Effector memory CD4-positive, alpha-beta T cell (primary cell): ENCODE data around the gene EIF2D.

Source experiments
- DNase-seq, 3 donors: peaks; one replicate each; pipeline ENCODE4 v3.0.0-alpha.2; 2020
- H3K27ac ChIP-seq: 2 replicates; pipeline ENCODE4 v1.7.0; 2013; ENCODE audit warnings: mild to moderate bottlenecking, low read length, moderate library complexity; ENCODE audit not compliant: insufficient read depth, poor library complexity, severe bottlenecking
- H3K27me3 ChIP-seq: replicated peaks from 2 replicates; pipeline ENCODE4 v1.7.0; 2013; ENCODE audit warnings: mild to moderate bottlenecking, low read length; ENCODE audit not compliant: insufficient read depth, control insufficient read depth, poor library complexity, severe bottlenecking
- H3K36me3 ChIP-seq: 2 replicates; pipeline ENCODE4 v1.7.0; 2013; ENCODE audit warnings: mild to moderate bottlenecking, low read length, moderate library complexity; ENCODE audit not compliant: control insufficient read depth, insufficient read depth
- H3K4me1 ChIP-seq: 2 replicates; pipeline ENCODE4 v1.7.0; 2013; ENCODE audit warnings: low read length, mild to moderate bottlenecking; ENCODE audit not compliant: control insufficient read depth, insufficient read depth, poor library complexity, severe bottlenecking
- H3K4me3 ChIP-seq: 2 replicates; pipeline ENCODE4 v1.7.0; 2013; ENCODE audit warnings: low read length, low read depth, mild to moderate bottlenecking; ENCODE audit not compliant: insufficient read depth, poor library complexity, severe bottlenecking
- H3K9me3 ChIP-seq: 2 replicates; pipeline ENCODE4 v1.7.0; 2013; ENCODE audit warnings: mild to moderate bottlenecking, low read length, moderate library complexity; ENCODE audit not compliant: control insufficient read depth

The EIF2D gene

GRCh38 chr1:206551986-206552326 is 60.3 kb downstream of the EIF2D start:
- Histone ChIP-seq H3K4me3 (no peak overlapping the region), H3K27ac (peak overlapping the region; percentile 66), H3K27me3 (no peaks in the 10 kb centered on the region), H3K36me3 (no peaks in the 10 kb centered on the region), H3K4me1 (peaks cover 42% of the 10 kb centered on the region), H3K9me3 (no peaks in the 10 kb centered on the region)
- DNase-seq, result peak; percentile 68 to 80 (median 74)

GRCh38 chr1:206551296-206551985 is 60.8 kb downstream of the EIF2D start:
- Histone ChIP-seq H3K36me3 (no peaks in the 10 kb centered on the region), H3K9me3 (no peaks in the 10 kb centered on the region), H3K27ac (peak overlapping the region; percentile 66), H3K4me1 (peaks cover 37% of the 10 kb centered on the region), H3K27me3 (no peaks in the 10 kb centered on the region), H3K4me3 (no peak overlapping the region)
- no peak for DNase-seq

DNA sequence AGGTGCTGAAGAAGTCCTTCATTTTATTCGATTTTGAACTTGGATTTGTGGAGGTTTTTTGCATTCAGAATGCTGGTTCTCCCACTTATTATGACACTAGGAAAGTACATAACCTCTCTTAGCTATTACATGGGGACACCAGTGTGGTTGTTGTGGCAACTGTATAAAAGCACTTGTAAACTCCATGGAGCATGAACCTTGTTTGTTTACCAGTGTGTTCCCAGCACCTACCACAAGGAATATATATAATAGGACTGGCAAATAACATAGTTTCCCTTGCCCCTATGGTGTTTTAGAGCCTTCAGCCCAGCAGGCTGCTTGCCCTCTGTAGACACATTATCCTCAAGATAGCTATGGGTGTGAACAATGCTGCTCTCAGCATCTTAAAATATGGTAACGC is 61.8 kb downstream of the EIF2D start:
- H3K4me3 ChIP-seq, result no peak overlapping the region
- H3K27ac ChIP-seq, result no peak overlapping the region
- no peak for DNase-seq
- no peaks in the 10 kb centered on the region for H3K9me3 ChIP-seq
- H3K27me3 ChIP-seq, result no peaks in the 10 kb centered on the region
- peaks cover 27% of the 10 kb centered on the region for H3K4me1 ChIP-seq
- H3K36me3 ChIP-seq, result no peaks in the 10 kb centered on the region

- no peaks in the 10 kb centered on the region for H3K9me3 ChIP-seq
- no peaks in the 10 kb centered on the region for H3K36me3 ChIP-seq
- H3K4me3 ChIP-seq, result no peak overlapping the region
- no peak for DNase-seq
- H3K27me3 ChIP-seq, result no peaks in the 10 kb centered on the region
- no peak overlapping the region for H3K27ac ChIP-seq
- H3K4me1 ChIP-seq, result peaks cover 13% of the 10 kb centered on the region
These were observed 65.2 kb downstream of the EIF2D start for GRCh38 chr1:206547104-206547503.

- Histone ChIP-seq H3K4me1 (peaks cover 5% of the 10 kb centered on the region), H3K27ac (no peak overlapping the region), H3K9me3 (no peaks in the 10 kb centered on the region), H3K27me3 (no peaks in the 10 kb centered on the region), H3K4me3 (no peak overlapping the region), H3K36me3 (no peaks in the 10 kb centered on the region)
- no peak for DNase-seq
These were observed 66.9 kb downstream of the EIF2D start for GRCh38 chr1:206545351-206545750.

GRCh38 chr1:206544562-206545257 is 67.6 kb downstream of the EIF2D start:
- Histone ChIP-seq H3K27ac (no peak overlapping the region), H3K9me3 (no peaks in the 10 kb centered on the region), H3K4me1 (peaks cover 5% of the 10 kb centered on the region), H3K36me3 (no peaks in the 10 kb centered on the region), H3K4me3 (no peak overlapping the region), H3K27me3 (no peaks in the 10 kb centered on the region)
- peak; percentile 64 to 79 (median 71) for DNase-seq
